Measurements from ENCODE around the gene VPS33B. TPM values are rescaled to one million over a fixed set of nuclear protein-coding genes. Genes with fewer than 3 reads are reported as not detected.
A peak's percentile ranks its signal among the peaks of the same experiment; 100 is the strongest.

Gene VPS33B
- total RNA-seq, 1 experiment from 2014 or later = 16.3 TPM

DNA sequence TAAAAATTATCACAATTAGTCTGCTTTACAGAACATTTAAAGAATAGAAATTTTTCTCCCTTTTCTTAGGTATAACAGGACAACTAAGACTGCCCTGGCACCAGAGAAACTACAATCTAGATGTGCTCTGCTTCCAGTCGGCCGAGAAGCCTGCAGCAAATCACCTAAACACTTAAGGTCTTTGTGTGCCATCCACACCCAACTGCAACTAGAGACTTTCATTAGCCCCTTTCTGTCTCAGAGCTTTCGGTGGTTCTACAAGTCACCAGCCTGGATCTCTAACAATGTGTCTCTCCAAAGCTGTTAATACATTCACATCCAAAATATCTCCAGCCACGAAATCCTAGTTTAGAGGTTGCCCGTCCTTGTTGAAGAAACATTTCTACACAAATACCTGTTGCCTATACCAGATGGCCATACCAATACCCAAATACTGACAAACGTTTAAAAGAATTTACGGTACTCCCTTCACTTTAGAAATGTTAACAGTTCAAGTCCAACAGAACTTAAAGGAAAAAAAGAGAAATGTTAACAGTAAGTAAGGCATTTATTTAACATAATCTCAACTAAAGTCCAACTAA, 34.7 kb downstream of the VPS33B start:
- H2BK20ac ChIP-seq (ENCODE audit: low read depth, low read length, poor library complexity, severe bottlenecking) = no peak overlapping the region
- no peak overlapping the region for H3K9ac ChIP-seq (ENCODE audit: extremely low read depth, insufficient read length, low read length)
- TF ChIP-seq, protein P1, sequence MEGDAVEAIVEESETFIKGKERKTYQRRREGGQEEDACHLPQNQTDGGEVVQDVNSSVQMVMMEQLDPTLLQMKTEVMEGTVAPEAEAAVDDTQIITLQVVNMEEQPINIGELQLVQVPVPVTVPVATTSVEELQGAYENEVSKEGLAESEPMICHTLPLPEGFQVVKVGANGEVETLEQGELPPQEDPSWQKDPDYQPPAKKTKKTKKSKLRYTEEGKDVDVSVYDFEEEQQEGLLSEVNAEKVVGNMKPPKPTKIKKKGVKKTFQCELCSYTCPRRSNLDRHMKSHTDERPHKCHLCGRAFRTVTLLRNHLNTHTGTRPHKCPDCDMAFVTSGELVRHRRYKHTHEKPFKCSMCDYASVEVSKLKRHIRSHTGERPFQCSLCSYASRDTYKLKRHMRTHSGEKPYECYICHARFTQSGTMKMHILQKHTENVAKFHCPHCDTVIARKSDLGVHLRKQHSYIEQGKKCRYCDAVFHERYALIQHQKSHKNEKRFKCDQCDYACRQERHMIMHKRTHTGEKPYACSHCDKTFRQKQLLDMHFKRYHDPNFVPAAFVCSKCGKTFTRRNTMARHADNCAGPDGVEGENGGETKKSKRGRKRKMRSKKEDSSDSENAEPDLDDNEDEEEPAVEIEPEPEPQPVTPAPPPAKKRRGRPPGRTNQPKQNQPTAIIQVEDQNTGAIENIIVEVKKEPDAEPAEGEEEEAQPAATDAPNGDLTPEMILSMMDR (conservative IDR thresholded peaks at IDR 0.05) = no peak
- Mint-ChIP-seq H3K9me3 (no peaks in the 10 kb centered on the region), H3K36me3 (ENCODE audit: insufficient read depth in 1 of 3, low read depth in 3 of 3) (peaks cover 15 to 27% (median 21%) of the 10 kb centered on the region in 3 experiments), H3K27me3 (ENCODE audit: low read depth) (no peaks in the 10 kb centered on the region; the same call in 1 of the 2 replicates), H3K4me3 (no peak overlapping the region), H3K4me1 (peaks cover 24% of the 10 kb centered on the region in 2 experiments), H3K27ac (peak overlapping the region in 2 of 3 experiments; percentile 45 to 66; a peak in 3 of 7 replicates)
- no CpG with 5 or more reads among the region's 7 CpGs for WGBS (ENCODE audit: extremely low coverage, insufficient read length, low lambda C conversion rate)
- H3K4me1 ChIP-seq (ENCODE audit: insufficient read depth, low read length) = no peaks in the 10 kb centered on the region
- no peaks in the 10 kb centered on the region for H3K9me3 ChIP-seq (ENCODE audit: control insufficient read depth, low read depth, low read length)
- no peaks in the 10 kb centered on the region for H4K20me1 ChIP-seq (ENCODE audit: control insufficient read depth, insufficient read depth, insufficient read length)
- no peak overlapping the region for H2BK5ac ChIP-seq (ENCODE audit: insufficient read length, low read length)
- no peak overlapping the region for H2AK5ac ChIP-seq (ENCODE audit: insufficient read length, low read length)
- H3K4me2 ChIP-seq (ENCODE audit: insufficient read depth, insufficient read length, low read length) = no peak overlapping the region
- no peak overlapping the region for H3K23ac ChIP-seq (ENCODE audit: insufficient read length, low read depth, low read length)
- H4K91ac ChIP-seq (ENCODE audit: insufficient read length, low read depth, low read length) = no peak overlapping the region
- no peak overlapping the region for H3K27ac ChIP-seq (ENCODE audit: insufficient read length, low read depth, low read length)
- no peak overlapping the region for H3T11ph ChIP-seq (ENCODE audit: low read length)
- no peak overlapping the region for H2AFZ ChIP-seq (ENCODE audit: low read length)
- H2BK12ac ChIP-seq (ENCODE audit: insufficient read length, low read depth, low read length) = no peak overlapping the region
- H2BK120ac ChIP-seq (ENCODE audit: low read depth, low read length, poor library complexity, severe bottlenecking) = no peak overlapping the region
- no peak overlapping the region for H3K18ac ChIP-seq (ENCODE audit: insufficient read length, low read depth, low read length)
- H3K4ac ChIP-seq (ENCODE audit: low read depth, low read length) = no peak overlapping the region
- H3K14ac ChIP-seq (ENCODE audit: insufficient read depth, low read length) = no peak overlapping the region
- no peak overlapping the region for H2BK15ac ChIP-seq (ENCODE audit: low read depth, low read length)
- H3K23me2 ChIP-seq (ENCODE audit: insufficient read length, low read depth, low read length, poor library complexity, severe bottlenecking) = no peaks in the 10 kb centered on the region
- no peak overlapping the region for H3K56ac ChIP-seq (ENCODE audit: insufficient read length, low read depth, low read length)
- H3K27me3 ChIP-seq (ENCODE audit: insufficient read depth, low read length) = no peaks in the 10 kb centered on the region
- no peak overlapping the region for H4K8ac ChIP-seq (replicated peaks; ENCODE audit: insufficient read length, low read depth, low read length)
- DNase-seq = no peak
- no peak overlapping the region for H4K5ac ChIP-seq (ENCODE audit: insufficient read length, low read depth, low read length)
- peaks cover 45% of the 10 kb centered on the region for H3K79me2 ChIP-seq (ENCODE audit: insufficient read depth, low read length)
- peaks cover 20% of the 10 kb centered on the region for H3K79me1 ChIP-seq (ENCODE audit: insufficient read depth, low read depth, low read length, poor library complexity, severe bottlenecking)

All from H9 (cell line).